ENCODE data around the gene RGL2.

Gene RGL2

GRCh38 chr6:33316603-33317418 lies 18.1 kb upstream of the RGL2 start:
- DNase-seq = no peak

- no peak for DNase-seq
Measured at GRCh38 chr6:33315793-33316602, 17.3 kb upstream of the RGL2 start.

- no peak for DNase-seq
Measured at GRCh38 chr6:33314943-33315792, 16.4 kb upstream of the RGL2 start.

GRCh38 chr6:33314515-33314942 lies 15.8 kb upstream of the RGL2 start:
- DNase-seq = peak; percentile 74

- DNase-seq = peak; percentile 83
Measured at GRCh38 chr6:33313709-33314514, 15.2 kb upstream of the RGL2 start, which contains the start of gene TAPBP. TAPBP (minus strand) TSS chr6:33314078; CDS start chr6:33314041, 37 bp downstream.

- DNase-seq = peak; percentile 33
Measured at GRCh38 chr6:33313105-33313708, 14.5 kb upstream of the RGL2 start.

GRCh38 chr6:33312361-33313104 lies 13.8 kb upstream of the RGL2 start:
- peak; percentile 85 for DNase-seq

GRCh38 chr6:33306356-33306755 lies 7.6 kb upstream of the RGL2 start:
- no peak for DNase-seq

GRCh38 chr6:33305052-33305451 lies 6.3 kb upstream of the RGL2 start:
- DNase-seq = no peak

- DNase-seq = no peak
Measured at GRCh38 chr6:33304216-33304615, 5.5 kb upstream of the RGL2 start.

GRCh38 chr6:33301877-33302276 lies 3.1 kb upstream of the RGL2 start:
- DNase-seq = no peak

- DNase-seq = peak; percentile 94
Measured at GRCh38 chr6:33299237-33299944, 649 bp upstream of the RGL2 start.

GRCh38 chr6:33297956-33298772 lies 578 bp downstream of the RGL2 start:
- peak; percentile 66 for DNase-seq

GRCh38 chr6:33297406-33297955 lies 1.3 kb downstream of the RGL2 start:
- DNase-seq = no peak

GRCh38 chr6:33296797-33297405 lies 1.8 kb downstream of the RGL2 start:
- DNase-seq = no peak

GRCh38 chr6:33295621-33296369 lies 2.9 kb downstream of the RGL2 start:
- no peak for DNase-seq

- DNase-seq = no peak
Measured at GRCh38 chr6:33294086-33294823, 4.5 kb downstream of the RGL2 start.
